Dendritic cell treated with granulocyte-macrophage colony-stimulating factor and Interleukin-4, amounts not matched to agents 40 ng/mL and 50 ng/mL, for 4 days (primary cell): Measurements from ENCODE around the gene HLA-E.
"Not testable (repeated sequence)": the region's sequence is repeated elsewhere in the genome, so short reads cannot be mapped to it uniquely, and the experiment has no call there.

ENCODE experiments used
- H3K27ac Mint-ChIP-seq: one replicate; pipeline ENCODE4 v1.8.0; 2022; ENCODE audit warnings: mild to moderate bottlenecking, mixed read lengths
- H3K27me3 Mint-ChIP-seq: one replicate; pipeline ENCODE4 v1.8.0; 2022; ENCODE audit warnings: mild to moderate bottlenecking, mixed read lengths
- H3K36me3 Mint-ChIP-seq: one replicate; pipeline ENCODE4 v1.8.0; 2022; ENCODE audit warnings: low read depth, mixed read lengths
- H3K4me1 Mint-ChIP-seq: one replicate; pipeline ENCODE4 v1.8.0; 2022; ENCODE audit warnings: low read depth, mixed read lengths
- H3K4me3 Mint-ChIP-seq: one replicate; pipeline ENCODE4 v1.8.0; 2022; ENCODE audit warnings: mild to moderate bottlenecking, moderate library complexity, mixed read lengths
- H3K9me3 Mint-ChIP-seq: one replicate; pipeline ENCODE4 v1.8.0; 2022; ENCODE audit warnings: mixed read lengths
- intact Hi-C: fragments of 100-400 bp; cut with micrococcal nuclease; formaldehyde crosslinking; loops from one replicate; pipeline ENCODE4 v1.15.0; 2022

The HLA-E gene

DNA sequence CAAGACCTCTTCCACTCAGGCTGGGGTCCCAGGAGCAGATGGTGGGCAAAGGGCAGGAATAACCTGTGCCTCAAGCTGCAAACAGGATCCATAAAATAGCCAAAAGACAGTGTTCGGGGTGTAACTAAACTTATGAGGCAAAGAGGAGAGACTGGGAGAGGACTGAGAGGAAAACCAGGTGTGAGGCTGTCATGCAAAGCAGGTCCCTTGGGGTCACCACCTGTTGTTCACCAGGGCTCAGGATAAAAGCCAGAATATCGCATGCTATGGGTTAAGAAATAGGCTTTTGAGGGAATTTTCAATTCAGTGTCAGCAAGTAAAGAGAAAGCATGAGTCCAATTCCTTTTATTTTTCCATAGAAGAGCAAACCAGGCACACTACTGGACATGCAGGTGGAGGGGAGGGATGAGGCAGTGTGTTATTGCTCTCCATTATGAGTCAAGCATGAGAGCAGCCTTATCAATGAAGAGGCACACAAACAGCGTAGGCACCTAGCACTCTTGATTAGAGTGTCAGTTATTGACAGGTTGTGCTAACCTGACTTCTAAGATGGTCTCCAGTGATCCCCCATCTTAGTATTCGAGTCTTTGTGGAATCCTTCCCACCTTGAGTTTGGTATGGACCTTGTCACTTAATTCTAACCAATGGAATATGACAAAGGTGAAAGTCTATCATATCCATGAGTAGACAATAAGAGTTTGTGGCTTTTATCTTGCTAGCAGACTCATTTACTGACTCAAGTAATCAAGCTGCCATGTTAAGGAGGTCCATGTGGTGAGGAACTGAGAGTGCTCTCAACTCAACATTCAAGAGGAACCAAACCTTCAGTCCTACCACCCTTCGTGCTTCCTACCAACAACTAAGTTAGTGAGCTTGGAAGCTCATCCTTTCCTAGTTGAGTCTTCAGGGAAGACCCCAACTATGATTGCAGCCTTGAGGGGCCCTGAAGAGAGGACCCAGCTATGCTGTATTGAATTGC lies 18.8 kb downstream of the HLA-E start:
- intact Hi-C loops = no loop called here
- Mint-ChIP-seq H3K9me3 (no peaks in the 10 kb centered on the region), H3K36me3 (no peaks in the 10 kb centered on the region), H3K4me1 (peaks cover 45% of the 10 kb centered on the region), H3K27ac (peak overlapping the region; percentile 82), H3K4me3 (peak overlapping the region; percentile 13), H3K27me3 (no peaks in the 10 kb centered on the region)

DNA sequence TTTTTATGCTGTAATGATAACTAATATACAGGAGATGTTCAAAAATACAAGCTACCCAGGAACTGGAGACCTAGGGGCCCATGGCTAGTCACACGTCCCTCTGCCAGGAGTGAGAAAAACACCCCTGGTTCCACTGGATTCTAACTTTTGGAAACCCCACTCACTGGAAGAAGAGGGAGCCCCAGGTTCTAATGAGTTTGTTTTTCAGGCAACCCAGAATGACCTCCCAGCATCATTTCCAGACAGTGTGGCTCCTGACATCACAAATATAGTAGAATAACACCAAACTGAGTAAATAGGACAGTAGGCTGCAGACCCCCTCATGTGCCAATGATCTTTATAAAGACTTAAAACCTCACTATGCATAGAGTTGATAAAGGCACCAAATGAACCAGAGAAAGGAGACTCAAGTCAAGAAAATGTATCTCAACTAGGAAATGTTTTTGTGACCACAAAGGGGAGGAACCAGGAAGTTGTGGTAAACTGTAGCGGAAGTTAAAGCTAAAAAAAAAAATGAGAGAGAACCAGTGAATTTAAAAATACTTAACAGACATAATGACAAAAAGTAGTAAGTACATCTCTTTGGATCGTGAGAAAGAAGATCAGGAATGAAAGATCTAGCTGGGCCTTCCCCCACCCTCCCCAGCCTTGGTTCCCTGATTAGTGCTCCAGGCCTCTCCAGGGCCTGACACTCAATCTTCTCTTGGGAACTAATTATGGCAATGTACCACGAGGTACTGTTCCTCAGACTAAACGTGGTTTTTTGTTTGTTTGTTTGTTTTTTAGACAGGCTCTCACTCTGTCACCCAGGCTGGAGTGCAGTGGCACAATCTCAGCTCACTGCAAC lies 19.8 kb downstream of the HLA-E start:
- Mint-ChIP-seq H3K27ac (peak overlapping the region; percentile 82), H3K4me1 (peaks cover 45% of the 10 kb centered on the region), H3K36me3 (no peaks in the 10 kb centered on the region), H3K4me3 (peak overlapping the region; percentile 34), H3K27me3 (no peaks in the 10 kb centered on the region), H3K9me3 (no peaks in the 10 kb centered on the region)
- intact Hi-C loops = no loop called here

DNA sequence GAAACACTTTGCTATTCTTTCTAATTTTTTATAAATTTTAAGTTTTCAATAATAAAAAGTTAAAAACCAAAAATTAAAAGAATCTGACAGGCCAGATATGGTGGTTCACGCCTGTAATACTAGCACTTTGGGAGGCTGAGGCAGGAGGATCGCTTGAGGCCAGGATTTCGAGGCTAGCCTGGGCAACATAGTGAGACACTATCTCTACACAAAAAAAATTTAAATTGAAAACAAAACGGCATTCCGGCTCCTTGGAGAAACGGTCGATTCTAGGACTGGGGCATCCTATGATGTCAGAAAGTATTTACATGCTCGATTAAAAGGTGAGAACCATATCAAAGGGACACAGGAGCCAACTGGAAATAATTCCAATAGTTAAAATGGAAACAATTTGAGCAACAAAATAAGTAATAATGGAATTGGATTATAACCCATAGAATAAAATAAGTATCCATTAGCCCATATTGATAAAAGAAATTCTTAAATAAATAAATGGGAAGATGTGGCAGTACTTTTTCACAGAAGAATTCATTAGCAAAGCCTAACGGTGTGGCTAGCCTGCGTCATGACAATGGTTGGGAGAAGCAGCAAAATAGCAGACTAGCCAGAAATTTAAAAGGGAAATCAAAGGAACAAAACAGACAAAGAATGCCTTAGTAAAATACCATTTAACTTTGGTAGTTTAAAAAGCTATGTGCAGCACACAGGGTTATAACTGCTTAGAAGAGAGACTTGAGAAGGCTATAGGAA lies 21.3 kb downstream of the HLA-E start:
- H3K9me3 Mint-ChIP-seq = no peaks in the 10 kb centered on the region
- peaks cover 57% of the 10 kb centered on the region for H3K4me1 Mint-ChIP-seq
- intact Hi-C loops = no loop called here
- H3K27ac Mint-ChIP-seq = peak overlapping the region; percentile 70
- H3K27me3 Mint-ChIP-seq = no peaks in the 10 kb centered on the region
- no peaks in the 10 kb centered on the region for H3K36me3 Mint-ChIP-seq
- no peak overlapping the region for H3K4me3 Mint-ChIP-seq

DNA sequence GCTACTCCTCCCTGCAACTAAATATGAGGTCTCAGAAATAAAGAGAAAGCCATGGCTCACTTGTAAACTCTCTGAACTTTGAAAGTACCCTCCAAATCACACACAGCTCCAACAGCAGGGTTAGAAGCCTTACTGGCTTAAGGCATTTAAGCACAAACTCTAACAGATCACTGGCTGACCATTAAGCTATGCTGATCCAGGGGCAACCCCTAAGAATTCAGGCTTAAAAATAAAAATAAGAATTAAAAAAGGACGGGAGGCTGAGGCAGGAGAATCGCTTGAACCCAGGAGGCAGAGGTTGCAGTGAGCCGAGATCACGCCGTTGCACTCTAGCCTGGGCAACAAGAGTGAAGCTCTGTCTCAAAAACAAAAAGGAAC lies 21.8 kb downstream of the HLA-E start:
- no peak overlapping the region for H3K4me3 Mint-ChIP-seq
- no peaks in the 10 kb centered on the region for H3K27me3 Mint-ChIP-seq
- intact Hi-C loops = no loop called here
- peaks cover 61% of the 10 kb centered on the region for H3K4me1 Mint-ChIP-seq
- H3K36me3 Mint-ChIP-seq = no peaks in the 10 kb centered on the region
- H3K27ac Mint-ChIP-seq = peak overlapping the region; percentile 70
- H3K9me3 Mint-ChIP-seq = no peaks in the 10 kb centered on the region

DNA sequence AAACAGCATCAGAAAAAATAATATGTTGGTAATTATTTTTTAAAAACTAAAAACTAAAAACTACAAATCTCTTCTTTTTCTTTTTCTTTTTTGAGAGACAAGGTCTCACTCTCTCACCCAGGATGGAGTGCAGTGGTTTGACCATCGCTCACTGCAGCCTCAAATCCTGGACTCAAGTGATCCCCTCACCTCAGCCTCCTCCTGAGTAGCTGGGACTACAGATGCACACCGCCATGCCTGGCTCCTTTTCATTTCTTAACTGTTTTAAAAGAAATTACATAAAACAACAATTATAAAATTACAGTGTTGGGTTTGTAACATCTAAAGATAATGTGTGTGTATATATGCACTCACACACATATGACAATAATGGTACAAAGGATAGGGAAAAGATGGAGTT lies 24.1 kb downstream of the HLA-E start:
- peaks cover 5% of the 10 kb centered on the region for H3K9me3 Mint-ChIP-seq
- H3K27ac Mint-ChIP-seq = no peak overlapping the region
- no peaks in the 10 kb centered on the region for H3K27me3 Mint-ChIP-seq
- intact Hi-C loops = no loop called here
- no peak overlapping the region for H3K4me3 Mint-ChIP-seq
- no peaks in the 10 kb centered on the region for H3K36me3 Mint-ChIP-seq
- peaks cover 46% of the 10 kb centered on the region for H3K4me1 Mint-ChIP-seq

DNA sequence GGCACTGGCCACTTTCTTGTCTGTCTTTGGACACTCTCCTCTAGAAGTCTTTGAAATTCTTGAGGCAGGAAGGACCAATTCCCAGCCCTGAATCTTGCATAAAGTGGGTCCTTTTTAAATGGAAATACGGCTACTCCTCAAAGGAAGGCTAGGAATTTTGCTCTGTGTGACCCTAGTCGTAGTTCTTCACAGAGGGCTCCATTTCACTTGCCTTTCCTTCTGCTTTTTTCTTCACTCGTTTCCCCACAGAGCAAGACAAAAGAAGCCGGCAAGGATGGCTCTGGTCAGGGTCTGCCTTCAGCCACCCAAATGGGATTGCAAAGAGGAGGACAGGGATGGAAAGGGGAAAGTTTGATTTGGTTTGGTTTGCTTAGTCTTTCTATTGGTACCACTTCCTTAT lies 25.8 kb downstream of the HLA-E start:
- no peaks in the 10 kb centered on the region for H3K27me3 Mint-ChIP-seq
- peaks cover 37% of the 10 kb centered on the region for H3K4me1 Mint-ChIP-seq
- intact Hi-C loops = no loop called here
- H3K27ac Mint-ChIP-seq = peak overlapping the region; percentile 91
- H3K36me3 Mint-ChIP-seq = no peaks in the 10 kb centered on the region
- H3K4me3 Mint-ChIP-seq = peak overlapping the region; percentile 71
- peaks cover 9% of the 10 kb centered on the region for H3K9me3 Mint-ChIP-seq

DNA sequence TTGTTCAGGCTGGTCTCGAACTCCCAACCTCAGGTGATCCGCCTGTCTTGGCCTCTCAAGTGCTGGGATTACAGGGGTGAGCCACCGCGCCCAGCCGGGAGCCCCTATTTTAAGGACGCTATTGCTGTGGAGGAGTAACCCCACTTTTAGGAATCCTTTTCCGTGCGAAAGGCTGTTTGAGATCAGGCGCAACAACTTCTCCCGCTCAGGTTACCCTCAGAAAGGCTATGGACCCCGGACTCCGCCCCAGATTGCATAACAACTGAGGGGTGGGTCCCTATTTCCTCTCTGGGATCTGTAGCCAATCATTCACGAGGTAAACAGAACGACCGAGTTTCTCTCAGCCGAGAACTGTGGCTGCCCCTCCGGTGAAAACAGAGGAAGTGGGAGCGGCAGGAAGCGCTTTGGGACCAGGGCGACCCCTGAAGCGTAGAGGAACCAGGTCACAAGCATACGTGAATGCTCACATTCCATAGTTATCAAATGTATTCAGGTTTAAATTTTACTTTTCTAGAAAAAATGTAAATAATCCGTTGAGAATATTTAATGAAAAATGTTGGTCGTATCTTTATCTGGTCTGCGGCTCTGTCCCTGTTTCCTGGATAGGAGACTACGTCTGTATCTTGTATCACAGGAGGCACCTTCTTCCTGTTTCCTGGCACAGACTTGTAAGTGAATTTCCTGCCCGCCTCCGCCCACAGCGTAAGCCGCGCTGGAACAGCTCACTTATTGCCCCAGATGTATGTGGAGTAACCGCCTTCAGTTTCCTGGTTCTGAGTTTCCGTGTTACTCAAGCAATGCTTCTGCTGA lies 26.8 kb downstream of the HLA-E start:
- Mint-ChIP-seq H3K27me3 (no peaks in the 10 kb centered on the region), H3K4me1 (peaks cover 38% of the 10 kb centered on the region), H3K36me3 (no peaks in the 10 kb centered on the region), H3K4me3 (peak overlapping the region; percentile 66), H3K27ac (peak overlapping the region; percentile 91), H3K9me3 (peaks cover 9% of the 10 kb centered on the region)
- intact Hi-C loops = loop anchor here (1.0 kb wide), 1 partner anchor 27 kb away; the partner anchor contains the start of gene HLA-E

DNA sequence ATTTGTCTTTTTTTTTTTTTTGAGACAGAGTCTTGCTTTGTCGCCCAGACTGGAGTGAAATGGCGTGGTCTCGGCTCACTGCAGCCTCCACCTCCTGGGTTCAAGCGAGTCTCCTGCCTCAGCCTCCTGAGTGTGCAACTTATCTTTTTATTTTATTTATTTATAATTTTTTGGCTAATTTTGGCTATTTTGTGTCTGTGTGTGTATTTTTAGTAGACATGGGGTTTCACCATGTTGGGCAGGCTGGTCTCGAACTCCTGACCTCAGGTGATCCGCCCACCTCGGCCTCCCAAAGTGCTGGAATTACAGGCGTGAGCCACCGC lies 27.4 kb downstream of the HLA-E start:
- H3K9me3 Mint-ChIP-seq, H3K27me3 Mint-ChIP-seq, H3K36me3 Mint-ChIP-seq: not testable (repeated sequence)
- intact Hi-C loops = loop anchor here (1.0 kb wide), 1 partner anchor 27 kb away; the partner anchor contains the start of gene HLA-E
- Mint-ChIP-seq H3K27ac (peak overlapping the region; percentile 91), H3K4me3 (peak overlapping the region; percentile 66), H3K4me1 (peaks cover 37% of the 10 kb centered on the region)

DNA sequence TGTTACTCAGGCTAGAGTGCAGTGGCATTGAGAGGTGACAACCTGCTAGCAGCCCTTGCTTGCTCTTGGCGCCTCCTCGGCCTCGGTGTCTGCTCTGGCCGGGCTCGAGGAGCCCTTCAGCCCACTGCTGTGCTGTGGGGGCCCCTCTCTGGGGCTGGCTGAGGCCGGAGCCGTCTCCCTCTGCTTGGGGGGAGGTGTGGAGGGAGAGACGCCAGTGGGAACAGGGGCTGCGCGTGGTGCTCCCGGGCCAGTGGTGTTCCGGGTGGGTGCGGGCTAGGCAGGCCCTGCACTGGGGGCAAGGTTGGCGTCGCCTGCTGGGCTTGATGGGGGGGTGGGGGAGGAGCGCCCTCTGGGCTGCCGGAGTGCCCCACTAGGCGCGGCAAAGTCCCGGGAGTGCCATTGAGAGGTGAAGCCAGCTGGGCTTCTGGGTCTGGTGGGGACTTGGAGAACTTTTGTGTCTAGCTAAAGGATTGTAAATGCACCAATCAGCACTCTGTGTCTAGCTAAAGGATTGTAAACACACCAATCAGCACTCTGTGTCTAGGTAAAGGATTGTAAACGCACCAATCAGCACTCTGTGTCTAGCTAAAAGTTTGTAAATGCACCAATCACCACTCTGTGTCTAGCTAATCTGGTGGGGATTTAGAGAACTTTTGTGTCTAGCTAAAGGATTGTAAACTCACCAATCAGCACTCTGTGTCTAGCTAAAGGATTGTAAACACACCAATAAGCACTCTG lies 28.6 kb downstream of the HLA-E start:
- peaks cover 46% of the 10 kb centered on the region for H3K4me1 Mint-ChIP-seq
- H3K27me3 Mint-ChIP-seq, H3K36me3 Mint-ChIP-seq, intact Hi-C loops, H3K4me3 Mint-ChIP-seq, H3K9me3 Mint-ChIP-seq: not testable (repeated sequence)
- peak overlapping the region; percentile 91 for H3K27ac Mint-ChIP-seq

DNA sequence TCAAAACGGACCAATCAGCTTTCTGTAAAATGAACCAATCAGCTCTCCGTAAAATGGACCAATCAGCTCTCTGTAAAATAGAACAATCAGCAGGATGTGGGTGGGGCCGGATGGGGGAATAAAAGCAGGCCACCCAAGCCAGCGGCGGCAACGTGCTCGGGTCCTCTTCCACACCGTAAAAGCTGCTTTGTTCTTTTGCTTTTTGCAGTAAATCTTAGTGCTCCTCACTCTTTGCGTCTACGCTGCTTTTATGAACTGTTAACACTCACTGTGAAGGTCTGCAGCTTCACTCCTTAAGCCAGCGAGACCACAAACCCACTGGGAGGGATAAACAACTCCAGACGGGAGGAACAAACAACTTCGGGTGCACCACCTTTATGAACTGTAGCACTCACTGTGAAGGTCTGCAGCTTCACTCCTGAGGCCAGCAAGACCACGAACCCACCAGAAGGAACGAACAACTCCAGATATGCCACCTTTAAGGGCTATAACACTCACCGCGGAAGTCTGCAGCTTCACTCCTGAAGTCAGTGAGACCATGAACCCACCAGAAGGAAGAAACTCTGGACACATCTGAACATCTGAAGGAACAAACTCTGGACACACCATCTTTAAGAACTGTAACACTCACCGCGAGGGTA lies 29.3 kb downstream of the HLA-E start:
- H3K9me3 Mint-ChIP-seq, intact Hi-C loops, H3K4me3 Mint-ChIP-seq, H3K27me3 Mint-ChIP-seq, H3K36me3 Mint-ChIP-seq: not testable (repeated sequence)
- H3K27ac Mint-ChIP-seq = peak overlapping the region; percentile 91
- peaks cover 52% of the 10 kb centered on the region for H3K4me1 Mint-ChIP-seq

DNA sequence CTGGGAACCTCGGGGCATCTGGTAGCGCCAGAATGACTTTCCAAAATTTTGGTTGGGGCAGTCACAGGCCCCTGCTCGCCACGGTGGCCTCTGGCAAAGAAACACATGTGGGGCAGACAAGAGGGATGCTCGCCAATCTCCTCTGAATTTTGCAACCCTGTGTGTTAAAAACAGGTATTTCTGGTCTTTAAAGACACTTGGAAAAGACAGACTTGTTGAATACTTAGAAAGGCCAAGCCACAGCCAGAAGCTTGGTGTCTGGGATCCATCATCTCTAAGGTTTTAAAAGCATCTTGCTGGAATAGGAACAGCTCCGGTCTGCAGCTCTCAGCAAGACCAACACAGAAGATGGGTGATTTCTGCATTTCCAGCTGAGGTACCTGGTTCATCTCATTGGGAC lies 31.2 kb downstream of the HLA-E start:
- Mint-ChIP-seq H3K4me3 (no peak overlapping the region), H3K4me1 (peaks cover 59% of the 10 kb centered on the region), H3K27me3 (no peaks in the 10 kb centered on the region), H3K27ac (no peak overlapping the region), H3K36me3 (no peaks in the 10 kb centered on the region), H3K9me3 (peaks cover 9% of the 10 kb centered on the region)
- intact Hi-C loops = no loop called here

DNA sequence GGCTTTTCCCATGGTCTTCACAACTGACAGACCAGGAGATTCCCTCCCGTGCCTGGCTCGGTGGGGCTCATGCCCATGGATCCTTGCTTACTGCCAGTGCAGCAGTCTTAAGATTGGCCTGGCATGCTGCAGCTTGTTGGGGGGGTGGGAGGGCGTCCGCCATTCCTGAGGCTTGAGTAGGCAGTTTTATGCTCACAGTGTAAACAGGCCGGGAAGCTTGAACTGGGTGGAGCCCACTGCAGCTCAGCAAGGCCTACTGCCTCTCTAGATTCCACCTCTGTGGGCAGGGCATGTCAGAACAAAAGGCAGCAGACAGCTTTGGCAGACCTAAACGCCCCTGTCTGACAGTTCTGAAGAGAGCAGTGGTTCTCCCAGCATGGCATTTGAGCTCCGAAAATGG lies 31.8 kb downstream of the HLA-E start:
- peaks cover 54% of the 10 kb centered on the region for H3K4me1 Mint-ChIP-seq
- H3K27ac Mint-ChIP-seq, H3K36me3 Mint-ChIP-seq, intact Hi-C loops, H3K4me3 Mint-ChIP-seq, H3K9me3 Mint-ChIP-seq, H3K27me3 Mint-ChIP-seq: not testable (repeated sequence)
